ENCODE data around the gene FHOD3. TPM values are rescaled to one million over a fixed set of nuclear protein-coding genes. Genes with fewer than 3 reads are reported as not detected.

Gene FHOD3
- total RNA-seq, 1 experiment from 2014 or later, result 0.10 TPM

- no peaks in the 10 kb centered on the region for H3K36me3 ChIP-seq
- H3K9me3 ChIP-seq (replicated peaks), result no peaks in the 10 kb centered on the region
- no peaks in the 10 kb centered on the region for H3K4me1 ChIP-seq
- no peaks in the 10 kb centered on the region for H3K27me3 ChIP-seq
- no peak for DNase-seq
- no peak overlapping the region for H3K4me3 ChIP-seq
- H3K27ac ChIP-seq, result no peak overlapping the region
These were observed 355.8 kb downstream of the FHOD3 start for GRCh38 chr18:36653141-36653869.

GRCh38 chr18:36653870-36654269, 356.4 kb downstream of the FHOD3 start:
- no peak overlapping the region for H3K4me3 ChIP-seq
- no peaks in the 10 kb centered on the region for H3K9me3 ChIP-seq (replicated peaks)
- H3K27me3 ChIP-seq, result no peaks in the 10 kb centered on the region
- no peaks in the 10 kb centered on the region for H3K4me1 ChIP-seq
- no peaks in the 10 kb centered on the region for H3K36me3 ChIP-seq
- no peak overlapping the region for H3K27ac ChIP-seq
- no peak for DNase-seq

- H3K4me3 ChIP-seq, result no peak overlapping the region
- H3K27ac ChIP-seq, result no peak overlapping the region
- no peaks in the 10 kb centered on the region for H3K36me3 ChIP-seq
- H3K9me3 ChIP-seq (replicated peaks), result no peaks in the 10 kb centered on the region
- DNase-seq, result no peak
- no peaks in the 10 kb centered on the region for H3K27me3 ChIP-seq
- H3K4me1 ChIP-seq, result no peaks in the 10 kb centered on the region
These were observed 357.6 kb downstream of the FHOD3 start for GRCh38 chr18:36655074-36655473.

- H3K36me3 ChIP-seq, result no peaks in the 10 kb centered on the region
- H3K27ac ChIP-seq, result no peak overlapping the region
- no peaks in the 10 kb centered on the region for H3K9me3 ChIP-seq (replicated peaks)
- no peak overlapping the region for H3K4me3 ChIP-seq
- DNase-seq, result no peak
- H3K4me1 ChIP-seq, result no peaks in the 10 kb centered on the region
- H3K27me3 ChIP-seq, result no peaks in the 10 kb centered on the region
These were observed 358.4 kb downstream of the FHOD3 start for GRCh38 chr18:36655930-36656329.

- H3K27me3 ChIP-seq, result no peaks in the 10 kb centered on the region
- H3K36me3 ChIP-seq, result no peaks in the 10 kb centered on the region
- H3K27ac ChIP-seq, result no peak overlapping the region
- H3K4me1 ChIP-seq, result no peaks in the 10 kb centered on the region
- H3K9me3 ChIP-seq (replicated peaks), result no peaks in the 10 kb centered on the region
- no peak for DNase-seq
- H3K4me3 ChIP-seq, result no peak overlapping the region
These were observed 361.1 kb downstream of the FHOD3 start for GRCh38 chr18:36658611-36659010.

- Histone ChIP-seq H3K9me3 (replicated peaks) (no peaks in the 10 kb centered on the region), H3K4me1 (no peaks in the 10 kb centered on the region), H3K27ac (no peak overlapping the region), H3K36me3 (no peaks in the 10 kb centered on the region), H3K27me3 (no peaks in the 10 kb centered on the region), H3K4me3 (no peak overlapping the region)
- DNase-seq, result no peak
These were observed 362.8 kb downstream of the FHOD3 start for GRCh38 chr18:36660311-36660710.

GRCh38 chr18:36661999-36662398, 364.5 kb downstream of the FHOD3 start:
- peak; percentile 1 to 3 for DNase-seq
- H3K4me3 ChIP-seq, result no peak overlapping the region
- H3K27ac ChIP-seq, result no peak overlapping the region
- H3K36me3 ChIP-seq, result no peaks in the 10 kb centered on the region
- no peaks in the 10 kb centered on the region for H3K9me3 ChIP-seq (replicated peaks)
- H3K27me3 ChIP-seq, result no peaks in the 10 kb centered on the region
- no peaks in the 10 kb centered on the region for H3K4me1 ChIP-seq

- DNase-seq, result no peak
- no peaks in the 10 kb centered on the region for H3K4me1 ChIP-seq
These were observed 365.8 kb downstream of the FHOD3 start for GRCh38 chr18:36663312-36663711.

GRCh38 chr18:36665952-36666351, 368.4 kb downstream of the FHOD3 start:
- H3K36me3 ChIP-seq, result no peaks in the 10 kb centered on the region
- no peak for DNase-seq
- H3K4me1 ChIP-seq, result no peaks in the 10 kb centered on the region
- no peak overlapping the region for H3K4me3 ChIP-seq
- H3K9me3 ChIP-seq (replicated peaks), result no peaks in the 10 kb centered on the region
- H3K27me3 ChIP-seq, result no peaks in the 10 kb centered on the region
- H3K27ac ChIP-seq, result no peak overlapping the region

More at GRCh38 chr18:36663312-36663711, 365.8 kb downstream of the FHOD3 start:
- Histone ChIP-seq H3K4me3 (no peak overlapping the region), H3K27me3 (no peaks in the 10 kb centered on the region), H3K36me3 (no peaks in the 10 kb centered on the region), H3K27ac (no peak overlapping the region), H3K9me3 (replicated peaks) (no peaks in the 10 kb centered on the region)

GRCh38 chr18:36667811-36668210, 370.3 kb downstream of the FHOD3 start:
- H3K4me1 ChIP-seq, result no peaks in the 10 kb centered on the region
- DNase-seq, result no peak
- H3K4me3 ChIP-seq, result no peak overlapping the region
- H3K27me3 ChIP-seq, result no peaks in the 10 kb centered on the region
- no peaks in the 10 kb centered on the region for H3K36me3 ChIP-seq
- H3K27ac ChIP-seq, result no peak overlapping the region
- no peaks in the 10 kb centered on the region for H3K9me3 ChIP-seq (replicated peaks)

GRCh38 chr18:36668349-36668748, 370.8 kb downstream of the FHOD3 start:
- DNase-seq, result no peak
- no peak overlapping the region for H3K27ac ChIP-seq
- H3K27me3 ChIP-seq, result no peaks in the 10 kb centered on the region
- no peak overlapping the region for H3K4me3 ChIP-seq
- no peaks in the 10 kb centered on the region for H3K4me1 ChIP-seq
- no peaks in the 10 kb centered on the region for H3K9me3 ChIP-seq (replicated peaks)
- H3K36me3 ChIP-seq, result no peaks in the 10 kb centered on the region

- H3K36me3 ChIP-seq, result no peaks in the 10 kb centered on the region
- no peak for DNase-seq
- no peaks in the 10 kb centered on the region for H3K4me1 ChIP-seq
- no peaks in the 10 kb centered on the region for H3K9me3 ChIP-seq (replicated peaks)
- H3K27me3 ChIP-seq, result no peaks in the 10 kb centered on the region
- H3K27ac ChIP-seq, result no peak overlapping the region
- no peak overlapping the region for H3K4me3 ChIP-seq
These were observed 375.2 kb downstream of the FHOD3 start for GRCh38 chr18:36672437-36673344.

GRCh38 chr18:36673452-36673851, 375.9 kb downstream of the FHOD3 start:
- Histone ChIP-seq H3K4me3 (no peak overlapping the region), H3K4me1 (no peaks in the 10 kb centered on the region), H3K9me3 (replicated peaks) (no peaks in the 10 kb centered on the region), H3K36me3 (no peaks in the 10 kb centered on the region), H3K27me3 (no peaks in the 10 kb centered on the region), H3K27ac (no peak overlapping the region)
- no peak for DNase-seq

GRCh38 chr18:36675076-36675475, 377.6 kb downstream of the FHOD3 start:
- no peaks in the 10 kb centered on the region for H3K9me3 ChIP-seq (replicated peaks)
- no peak overlapping the region for H3K27ac ChIP-seq
- H3K27me3 ChIP-seq, result no peaks in the 10 kb centered on the region
- H3K4me3 ChIP-seq, result no peak overlapping the region
- no peaks in the 10 kb centered on the region for H3K4me1 ChIP-seq
- no peak for DNase-seq
- H3K36me3 ChIP-seq, result no peaks in the 10 kb centered on the region

GRCh38 chr18:36675542-36675941, 378.0 kb downstream of the FHOD3 start:
- Histone ChIP-seq H3K36me3 (no peaks in the 10 kb centered on the region), H3K27ac (no peak overlapping the region), H3K4me3 (no peak overlapping the region), H3K27me3 (no peaks in the 10 kb centered on the region), H3K9me3 (replicated peaks) (no peaks in the 10 kb centered on the region), H3K4me1 (no peaks in the 10 kb centered on the region)
- no peak for DNase-seq
